ENCODE results near the gene SLX4. TPM values are rescaled to one million over a fixed set of nuclear protein-coding genes. Genes with fewer than 3 reads are reported as not detected.

The SLX4 gene
- total and polyA plus RNA-seq, 12 donors: 1.1 to 4.4 (median 2.9) TPM

GRCh38 chr16:3554351-3554928 lies 57.0 kb downstream of the SLX4 start:
- intact Hi-C loops (cut with DNase I): no loop called here
- no peak for TF ChIP-seq CTCF (IDR thresholded peaks at IDR 0.05)
- Histone ChIP-seq H3K27me3 (no peaks in the 10 kb centered on the region), H3K9me3 (no peaks in the 10 kb centered on the region), H3K27ac (no peak overlapping the region), H3K36me3 (peaks cover 0 to 32% (median 0%) of the 10 kb centered on the region in 9 donors), H3K4me1 (no peaks in the 10 kb centered on the region), H3K4me3 (no peak overlapping the region)
- 91 to 93% methylated on average over 7 of the region's 7 CpGs for WGBS, 2 donors
- no peak for ATAC-seq
- DNase-seq: no peak

- Histone ChIP-seq H3K36me3 (peaks cover 0 to 32% (median 0%) of the 10 kb centered on the region in 9 donors), H3K27ac (no peak overlapping the region), H3K9me3 (no peaks in the 10 kb centered on the region), H3K27me3 (no peaks in the 10 kb centered on the region), H3K4me1 (peaks cover 0 to 8% (median 3%) of the 10 kb centered on the region in 9 donors), H3K4me3 (no peak overlapping the region)
- TF ChIP-seq CTCF (IDR thresholded peaks at IDR 0.05): no peak
- DNase-seq (no peak), ATAC-seq (no peak)
- 79 to 82% methylated on average over 11 of the region's 11 CpGs for WGBS, 2 donors
- intact Hi-C loops (cut with DNase I): no loop called here
These were observed 58.1 kb downstream of the SLX4 start for GRCh38 chr16:3553138-3553923.

- H3K9me3 ChIP-seq: no peaks in the 10 kb centered on the region
- H3K27ac ChIP-seq: no peak overlapping the region
- H3K27me3 ChIP-seq: no peaks in the 10 kb centered on the region
- no peak for TF ChIP-seq CTCF (IDR thresholded peaks at IDR 0.05)
- 91% methylated on average over 6 of the region's 6 CpGs for WGBS, 2 donors
- no peak overlapping the region for H3K4me3 ChIP-seq
- DNase-seq: no peak
- no peak for ATAC-seq
- peaks cover 0 to 21% (median 7%) of the 10 kb centered on the region in 9 donors for H3K4me1 ChIP-seq
- peaks cover 0 to 27% (median 0%) of the 10 kb centered on the region in 9 donors for H3K36me3 ChIP-seq
- intact Hi-C loops (cut with DNase I): no loop called here
These were observed 60.3 kb downstream of the SLX4 start for GRCh38 chr16:3550851-3551847.

- H3K9me3 ChIP-seq: no peaks in the 10 kb centered on the region
- peaks cover 0 to 21% (median 7%) of the 10 kb centered on the region in 9 donors for H3K4me1 ChIP-seq
- WGBS, 2 donors: 94 to 98% methylated on average over 2 of the region's 2 CpGs
- intact Hi-C loops (cut with DNase I): no loop called here
- no peak overlapping the region for H3K27ac ChIP-seq
- peaks cover 0 to 27% (median 0%) of the 10 kb centered on the region in 9 donors for H3K36me3 ChIP-seq
- DNase-seq (no peak), ATAC-seq (no peak)
- H3K27me3 ChIP-seq: no peaks in the 10 kb centered on the region
- TF ChIP-seq CTCF (IDR thresholded peaks at IDR 0.05): no peak
- no peak overlapping the region for H3K4me3 ChIP-seq
These were observed 61.5 kb downstream of the SLX4 start for GRCh38 chr16:3549906-3550305.
